Measurements from ENCODE around the gene PRRG1.

DNA sequence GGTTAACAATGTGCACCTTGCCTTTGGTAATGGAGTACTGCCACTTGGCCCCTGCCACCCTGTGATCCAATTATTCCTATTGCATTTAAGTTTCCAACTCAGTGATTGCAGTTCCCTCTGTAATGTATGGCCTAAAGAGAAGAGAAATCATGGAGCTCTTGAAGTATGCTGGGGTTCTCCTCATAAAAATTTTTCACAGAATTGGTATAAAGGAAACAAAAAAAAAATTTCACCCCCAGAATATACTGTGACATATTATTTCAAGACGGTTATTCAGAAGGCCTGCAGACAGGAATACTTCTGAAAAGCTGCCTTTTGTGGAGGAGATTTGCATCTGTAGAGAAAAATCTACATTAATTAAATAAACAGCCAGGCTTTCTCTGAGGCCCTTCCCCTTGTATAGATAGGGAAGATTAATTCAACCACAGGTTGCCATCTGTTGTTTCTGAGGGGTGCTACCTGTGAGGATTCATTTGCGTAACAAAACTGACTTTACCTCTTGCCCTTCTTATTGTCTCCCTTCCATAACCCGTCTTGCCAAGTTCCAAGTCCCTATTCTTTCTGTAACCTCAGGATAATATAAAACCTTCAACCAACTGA, 127.5 kb downstream of the PRRG1 start:
- TF ChIP-seq RAD21 (IDR thresholded peaks at IDR 0.05; ENCODE audit: low read depth) = no peak
- TF ChIP-seq YY1 (IDR thresholded peaks at IDR 0.05; ENCODE audit: low read depth) = no peak
- no peak for TF ChIP-seq REST (IDR thresholded peaks at IDR 0.05; ENCODE audit: low read depth)
- no peak for TF ChIP-seq FOXM1 (IDR thresholded peaks at IDR 0.05; ENCODE audit: borderline replicate concordance, low read depth)
- no peak for TF ChIP-seq USF1 (IDR thresholded peaks at IDR 0.05)
- TF ChIP-seq TAF1 (IDR thresholded peaks at IDR 0.05; ENCODE audit: low read depth) = no peak
- no peak for TF ChIP-seq NFIC (IDR thresholded peaks at IDR 0.05)
- TF ChIP-seq EP300 (IDR thresholded peaks at IDR 0.05; ENCODE audit: borderline replicate concordance) = no peak
- TF ChIP-seq, protein P1, sequence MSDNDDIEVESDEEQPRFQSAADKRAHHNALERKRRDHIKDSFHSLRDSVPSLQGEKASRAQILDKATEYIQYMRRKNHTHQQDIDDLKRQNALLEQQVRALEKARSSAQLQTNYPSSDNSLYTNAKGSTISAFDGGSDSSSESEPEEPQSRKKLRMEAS (IDR thresholded peaks at IDR 0.05) = no peak
- no peak for TF ChIP-seq TCF12 (IDR thresholded peaks at IDR 0.05; ENCODE audit: low read depth)
